Retina (tissue), 1 donor: ENCODE data around the gene SUMO3.

Experiments used
- DNase-seq: peaks from one replicate; pipeline ENCODE4 v3.0.0-alpha.2; 2016

SUMO3 gene

DNA sequence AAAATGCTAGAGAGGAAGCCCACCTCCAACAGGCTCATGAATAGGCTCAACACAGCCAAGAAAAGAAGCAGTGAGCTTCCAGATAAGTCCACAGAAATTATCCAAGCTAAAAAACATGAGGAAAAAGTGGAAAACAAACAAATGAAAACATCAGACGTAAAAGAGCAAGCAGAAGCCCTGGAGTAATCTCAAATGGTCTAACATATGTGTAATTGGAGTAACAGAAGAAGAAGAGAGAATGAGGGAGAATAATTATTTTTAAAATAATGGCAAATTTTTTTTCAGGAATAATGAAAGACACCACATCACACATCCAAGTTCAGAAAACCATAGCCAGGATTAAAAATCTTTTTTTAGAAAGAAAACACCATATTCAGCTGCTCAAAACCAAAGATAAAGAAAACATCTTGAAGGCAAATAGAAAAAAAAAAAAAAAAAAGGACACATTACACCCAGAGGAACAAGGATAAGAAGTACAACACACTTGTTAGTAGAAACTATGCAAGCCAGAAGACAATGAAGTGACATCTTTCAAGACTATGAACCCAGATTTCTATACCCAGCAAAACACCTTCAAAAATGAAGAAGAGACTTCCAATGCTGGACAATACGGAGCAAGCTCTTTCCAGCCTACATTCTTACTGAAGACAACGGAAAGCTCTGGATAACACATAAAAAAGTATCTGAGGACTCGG, 10.6 kb upstream of the SUMO3 start:
- no peak for DNase-seq

DNA sequence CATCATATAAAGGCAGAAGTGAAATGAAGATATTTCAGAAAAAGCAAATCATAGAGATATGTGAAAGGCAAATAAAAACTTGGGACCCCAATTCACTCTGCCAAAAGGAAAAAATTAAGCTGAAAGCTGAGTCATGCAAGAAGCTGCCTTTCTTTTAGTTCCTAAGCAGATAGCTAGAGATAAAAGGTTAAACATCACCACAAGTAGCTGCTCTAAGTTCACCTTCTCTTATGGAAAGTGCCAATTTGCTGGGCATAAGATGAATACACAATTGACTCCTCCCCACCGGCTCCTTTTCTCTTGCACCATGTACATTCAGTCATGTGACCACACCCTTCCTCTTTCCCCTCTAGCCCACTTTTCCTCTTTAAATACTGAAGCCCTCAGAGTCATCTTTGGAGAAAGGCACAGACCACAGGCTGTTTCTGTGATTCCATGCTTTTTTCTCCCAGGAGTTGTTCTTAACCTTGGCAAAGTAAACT, 5.4 kb upstream of the SUMO3 start:
- DNase-seq = no peak

DNA sequence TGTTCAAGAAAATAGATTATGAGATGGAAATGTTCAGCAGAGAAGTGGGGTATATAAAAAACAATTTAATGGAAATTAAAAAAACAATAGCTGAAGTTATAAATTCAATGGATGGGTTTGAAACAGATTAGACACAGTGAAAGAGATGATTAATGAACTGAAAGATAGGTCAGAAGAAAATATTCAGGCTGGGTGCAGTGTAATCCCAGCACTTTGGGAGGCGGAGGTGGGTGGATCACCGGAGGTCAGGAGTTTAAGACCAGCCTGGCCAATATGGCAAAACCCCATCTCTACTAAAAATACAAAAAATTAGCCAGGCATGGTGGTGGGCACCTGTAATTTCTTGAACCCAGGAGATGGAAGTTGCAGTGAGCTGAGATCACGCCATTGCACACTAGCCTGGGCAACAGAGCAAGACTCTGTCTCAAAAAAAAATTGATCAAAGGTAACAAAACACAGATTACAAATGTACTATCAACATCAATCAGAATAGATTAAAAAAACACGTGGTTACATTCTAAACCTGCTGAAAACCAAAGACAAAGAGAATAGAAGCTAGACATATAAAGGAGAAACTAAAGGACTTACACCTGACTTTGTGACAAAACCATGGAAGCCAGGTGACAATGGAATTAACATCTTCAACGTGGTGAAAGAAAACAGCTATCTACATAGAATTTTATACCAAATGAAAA, 4.8 kb upstream of the SUMO3 start:
- DNase-seq = no peak

DNA sequence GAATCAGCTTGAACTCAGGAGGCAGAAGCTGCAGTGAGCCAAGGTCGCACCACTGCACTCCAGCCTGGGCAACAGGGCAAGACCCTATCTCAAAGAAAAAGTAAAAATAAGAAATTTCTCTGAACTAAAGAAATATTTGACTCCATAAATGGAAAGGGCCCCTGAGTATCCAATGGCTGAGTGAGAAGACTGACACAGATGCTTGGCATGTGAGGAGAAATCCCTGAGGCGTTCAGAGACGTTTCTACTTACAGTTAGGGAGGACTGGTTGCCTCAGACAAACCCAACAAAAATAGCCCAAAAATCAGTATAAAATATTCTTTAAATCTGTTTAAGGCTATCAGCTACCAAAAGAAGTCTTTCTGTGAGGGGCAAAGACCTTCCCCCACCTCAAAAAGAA, 3.0 kb upstream of the SUMO3 start:
- no peak for DNase-seq

DNA sequence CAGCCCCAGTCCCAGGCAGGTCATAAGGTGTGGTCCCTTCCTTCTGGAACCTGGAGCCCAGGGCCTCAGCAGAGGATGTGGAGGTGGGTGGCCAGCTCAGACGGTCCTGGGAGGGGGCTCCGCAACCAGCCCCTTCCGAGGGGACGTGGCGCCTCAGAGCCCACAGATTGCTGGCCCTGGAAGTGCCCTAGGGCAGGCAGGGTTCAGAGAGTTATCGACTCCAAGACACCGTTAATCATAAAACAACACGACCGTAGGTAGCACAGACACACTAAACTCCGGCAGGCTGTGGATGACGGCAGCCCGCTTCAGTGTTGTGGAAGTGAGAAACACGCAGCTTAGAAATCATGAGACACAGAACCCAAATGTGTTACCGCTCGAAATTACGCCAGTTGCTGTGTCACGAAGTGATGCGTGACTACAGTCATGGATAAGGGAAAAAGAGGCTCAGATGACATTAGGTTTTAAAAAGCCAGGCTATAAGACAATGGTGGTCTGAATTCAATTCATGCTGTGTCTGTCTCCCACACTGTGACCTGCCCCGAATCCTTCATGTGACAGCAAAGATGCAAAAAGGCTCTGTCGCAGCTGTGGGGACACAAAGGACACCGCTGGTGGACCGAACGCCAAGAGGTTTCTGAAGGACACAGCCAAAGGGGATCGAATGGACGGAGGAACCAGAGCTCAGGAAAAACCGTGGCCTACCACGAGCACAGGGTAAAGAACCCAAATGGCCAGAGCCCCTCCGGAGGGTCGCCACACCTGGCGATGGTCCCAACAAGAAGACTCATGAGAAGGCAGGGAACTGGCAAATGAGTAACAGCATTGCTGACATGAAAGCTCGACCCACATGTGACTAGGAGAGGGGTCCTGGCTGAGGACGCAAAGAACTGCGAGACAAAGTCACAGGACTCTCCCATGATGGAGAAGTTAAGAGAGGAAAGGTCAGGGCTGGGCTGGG, 1.7 kb upstream of the SUMO3 start:
- no peak for DNase-seq

GRCh38 chr21:44818640-44819011, 764 bp upstream of the SUMO3 start:
- DNase-seq = no peak

DNA sequence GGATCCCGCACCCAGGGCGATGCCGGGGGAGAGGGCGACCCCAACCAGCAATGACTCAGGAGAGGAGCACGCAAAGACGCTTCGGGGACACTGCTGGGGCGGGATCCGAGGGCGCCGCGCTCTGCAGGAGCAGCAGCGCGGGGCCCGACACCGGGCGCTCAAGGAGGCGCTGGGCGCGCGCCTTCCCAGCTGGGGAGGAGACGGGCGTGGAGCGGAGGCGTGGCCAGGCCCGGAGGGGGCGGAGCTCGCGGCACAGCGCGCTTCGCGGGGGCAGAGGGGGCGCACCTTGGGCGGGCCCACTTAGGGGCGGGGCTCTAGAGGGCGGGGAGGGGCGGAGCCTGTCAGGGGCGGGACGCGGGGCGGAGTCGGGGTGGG, 369 bp downstream of the SUMO3 start:
- DNase-seq = peak; percentile 88

- DNase-seq = no peak
These were observed 929 bp downstream of the SUMO3 start for GRCh38 chr21:44816761-44817505.

GRCh38 chr21:44815852-44816628, 1.8 kb downstream of the SUMO3 start:
- peak; percentile 31 for DNase-seq

GRCh38 chr21:44815225-44815624, 2.6 kb downstream of the SUMO3 start:
- no peak for DNase-seq

GRCh38 chr21:44814498-44815023, 3.3 kb downstream of the SUMO3 start:
- DNase-seq = no peak

GRCh38 chr21:44813727-44814126, 4.1 kb downstream of the SUMO3 start:
- no peak for DNase-seq

DNA sequence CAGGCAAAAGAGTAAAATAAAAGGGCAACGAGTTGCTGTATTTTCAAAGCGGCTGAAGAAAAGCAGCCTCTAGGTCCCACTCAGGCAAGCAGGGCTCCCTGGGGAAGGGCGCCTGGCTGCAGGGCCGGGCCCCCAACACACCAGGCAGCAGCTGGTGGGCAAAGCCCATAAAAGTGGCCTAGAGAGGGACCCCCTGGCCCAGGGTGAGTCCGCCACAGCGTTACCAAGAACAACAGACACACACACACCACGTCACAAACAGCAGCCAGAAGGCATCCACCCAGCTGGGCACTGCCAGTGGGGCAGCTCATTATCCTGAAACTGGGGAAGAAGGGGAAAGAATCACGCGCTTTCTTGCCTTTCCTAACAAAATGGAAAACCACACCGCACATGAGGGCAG, 4.7 kb downstream of the SUMO3 start:
- DNase-seq = no peak

DNA sequence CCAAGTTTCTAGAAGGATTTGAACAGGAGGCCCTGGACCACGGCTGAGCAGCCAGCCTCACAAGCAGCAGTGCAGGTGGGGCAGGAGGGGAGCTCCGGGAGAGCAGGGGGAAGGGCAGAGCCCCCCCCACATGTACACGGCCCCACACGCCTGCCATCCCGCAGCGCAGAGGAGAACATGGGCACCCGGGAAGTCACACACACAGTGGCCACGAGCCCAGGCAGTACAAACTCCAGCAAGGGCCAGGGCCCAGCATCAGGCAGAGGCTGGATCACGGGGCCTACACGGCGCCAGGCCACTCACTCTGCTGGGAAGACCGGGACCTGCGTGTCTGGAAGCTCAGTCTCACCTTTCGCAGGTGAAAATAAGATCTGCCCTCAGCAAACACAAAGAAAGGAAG, 5.2 kb downstream of the SUMO3 start:
- no peak for DNase-seq

- DNase-seq = no peak
These were observed 7.1 kb downstream of the SUMO3 start for GRCh38 chr21:44810779-44811178.

- DNase-seq = no peak
These were observed 12.0 kb downstream of the SUMO3 start for GRCh38 chr21:44805859-44806258.

GRCh38 chr21:44805226-44805625, 12.6 kb downstream of the SUMO3 start:
- DNase-seq = no peak

- no peak for DNase-seq
These were observed 13.1 kb downstream of the SUMO3 start for GRCh38 chr21:44804762-44805161.

- DNase-seq = no peak
These were observed 14.2 kb downstream of the SUMO3 start for GRCh38 chr21:44803651-44804050.

DNA sequence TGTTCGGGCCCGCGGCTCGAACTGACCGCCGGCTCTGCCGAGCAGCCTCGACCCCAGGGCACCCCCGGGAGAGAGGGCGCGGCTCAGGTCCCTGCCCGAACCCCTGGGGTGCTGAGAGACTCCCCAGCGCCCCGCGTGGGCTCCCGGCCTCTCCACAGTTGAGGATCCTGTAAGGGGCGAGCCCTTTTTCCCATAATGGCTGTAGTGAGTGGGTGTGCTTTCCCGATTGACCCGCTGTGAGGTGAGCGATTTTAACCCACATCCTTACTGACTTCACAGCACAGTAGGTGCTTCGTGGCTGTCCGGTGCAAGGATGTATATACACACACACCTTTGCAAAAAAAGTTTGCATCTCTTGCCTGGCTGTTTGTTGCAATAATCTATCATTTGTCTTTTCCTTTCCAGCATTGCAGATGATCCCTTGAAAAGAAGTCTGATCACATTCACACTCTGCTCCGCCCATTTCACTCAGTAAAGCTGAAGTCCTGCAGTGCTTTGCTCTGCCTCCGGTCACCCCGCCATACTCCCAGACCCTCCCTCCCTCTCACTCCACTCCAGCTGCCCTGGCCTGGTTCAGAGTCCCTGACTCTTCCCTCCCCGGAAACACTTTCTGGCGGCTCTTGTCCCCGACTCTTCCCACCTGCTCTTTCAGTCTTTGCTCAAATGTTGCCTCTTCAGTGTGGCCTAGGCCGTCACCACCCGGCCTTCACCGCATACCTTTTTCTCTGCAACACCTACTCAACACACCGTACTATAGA, 15.3 kb downstream of the SUMO3 start:
- peak; percentile 36 for DNase-seq
